Naive thymus-derived CD4-positive, alpha-beta T cell (primary cell): ENCODE data around the gene TYRP1. TPM values are rescaled to one million over a fixed set of nuclear protein-coding genes. Genes with fewer than 3 reads are reported as not detected.

Source experiments
- ATAC-seq: fragments of 150-1000 bp; cut with Tn5 transposase; 2 replicates; pipeline ENCODE4 v1.10.0; 2021; ENCODE audit warnings: mild to moderate bottlenecking, moderate library complexity
- CTCF ChIA-PET: fragments of 350-600 bp; sonication (Branson Sonifier 250); formaldehyde crosslinking; loops from one replicate; lab custom pipeline; 2021; ENCODE audit warnings: antibody characterized with exemption; lab: Charles Lee
- POLR2A ChIA-PET: fragments of 350-600 bp; sonication (Branson Sonifier 250); formaldehyde crosslinking; loops from one replicate; lab custom pipeline; 2021; ENCODE audit warnings: antibody characterized with exemption, inconsistent platforms; lab: Charles Lee
- DNase-seq, 9 donors: peaks; one replicate each; pipeline versions ENCODE4 v3.0.0 to v3.0.0-alpha.2; 2020 to 2022; ENCODE audit warnings: mixed read lengths in 1 of 9
- H3K27ac ChIP-seq: one replicate; pipeline ENCODE4 v1.7.0; 2013; ENCODE audit warnings: mild to moderate bottlenecking, low read depth, low read length, moderate library complexity
- H3K27me3 ChIP-seq, 2 donors: one replicate each; pipeline ENCODE4 v1.7.0; 2013; ENCODE audit warnings: low read length in 2 of 2, mild to moderate bottlenecking in 2 of 2, moderate library complexity in 2 of 2; ENCODE audit not compliant: control insufficient read depth in 2 of 2, insufficient read depth in 2 of 2
- H3K36me3 ChIP-seq, 3 experiments: 1 replicate in 2 of 3; 2 replicates in 1 of 3; pipeline ENCODE4 v1.7.0; 2013; ENCODE audit warnings: low read length in 3 of 3, mild to moderate bottlenecking in 3 of 3, moderate library complexity in 1 of 3; ENCODE audit not compliant: insufficient read depth in 3 of 3, control insufficient read depth in 2 of 3
- H3K4me1 ChIP-seq, 2 donors: one replicate each; pipeline ENCODE4 v1.7.0; 2013; ENCODE audit warnings: low read length in 2 of 2, mild to moderate bottlenecking in 2 of 2, moderate library complexity in 1 of 2; ENCODE audit not compliant: control insufficient read depth in 2 of 2, insufficient read depth in 2 of 2
- H3K4me3 ChIP-seq: 2 replicates; pipeline ENCODE4 v1.7.0; 2013; ENCODE audit warnings: mild to moderate bottlenecking, low read length
- H3K9me3 ChIP-seq, 3 experiments: 1 replicate in 2 of 3; 2 replicates in 1 of 3; pipeline ENCODE4 v1.7.0; 2013; ENCODE audit warnings: low read length in 3 of 3; ENCODE audit not compliant: control insufficient read depth in 2 of 3
- H3K27ac Mint-ChIP-seq, 9 donors: one replicate each; pipeline ENCODE4 v1.8.0; 2020 to 2022; ENCODE audit warnings: mixed read lengths in 9 of 9, mild to moderate bottlenecking in 8 of 9, moderate library complexity in 5 of 9, inconsistent platforms in 2 of 9
- H3K27me3 Mint-ChIP-seq, 5 donors: one replicate each; pipeline ENCODE4 v1.8.0; 2021 to 2022; ENCODE audit warnings: mixed read lengths in 5 of 5, mild to moderate bottlenecking in 1 of 5
- H3K36me3 Mint-ChIP-seq, 5 donors: one replicate each; pipeline ENCODE4 v1.8.0; 2020 to 2022; ENCODE audit warnings: mixed read lengths in 5 of 5, mild to moderate bottlenecking in 3 of 5, inconsistent platforms in 1 of 5
- H3K4me1 Mint-ChIP-seq, 7 donors: one replicate each; pipeline ENCODE4 v1.8.0; 2020 to 2022; ENCODE audit warnings: mixed read lengths in 7 of 7, mild to moderate bottlenecking in 3 of 7, inconsistent platforms in 1 of 7
- H3K4me3 Mint-ChIP-seq, 10 donors: one replicate each; pipeline ENCODE4 v1.8.0; 2020 to 2022; ENCODE audit warnings: mild to moderate bottlenecking in 10 of 10, mixed read lengths in 10 of 10, moderate library complexity in 6 of 10, inconsistent platforms in 2 of 10
- H3K9me3 Mint-ChIP-seq, 11 donors: one replicate each; pipeline ENCODE4 v1.8.0; 2020 to 2022; ENCODE audit warnings: mixed read lengths in 11 of 11, mild to moderate bottlenecking in 4 of 11, inconsistent platforms in 1 of 11, moderate library complexity in 1 of 11
- intact Hi-C, 2 donors: fragments of 100-400 bp; cut with micrococcal nuclease; formaldehyde crosslinking; loops; one replicate each; pipeline ENCODE4 v1.15.1; 2023
- polyA plus RNA-seq, 2 donors: library from polyadenylated mRNA; unstranded; fragments of 300-500 nt; fragmentation: Illumina TruSeq; gene quantifications; one replicate each; pipeline ENCODE4 v1.2.3, GENCODE V29; 2021
- total RNA-seq, 6 experiments: library from RNA in 5 of 6; stranded (reverse) in 5 of 6; gene quantifications; 1 replicate in 5 of 6; 2 replicates in 1 of 6; pipeline ENCODE4 v1.2.3 and lab custom pipeline; 2021 to 2026

TYRP1 gene
- total and polyA plus RNA-seq, 7 experiments from 2014 or later, result not detected

GRCh38 chr9:12739014-12739652 is 45.9 kb downstream of the TYRP1 start:
- ChIA-PET POLR2A (no interaction called here), CTCF (no interaction called here)
- H3K27ac Mint-ChIP-seq, result no peak overlapping the region

GRCh38 chr9:12740845-12741244 is 47.7 kb downstream of the TYRP1 start:
- no peaks in the 10 kb centered on the region for H3K27me3 Mint-ChIP-seq
- Histone ChIP-seq H3K27me3 (no peaks in the 10 kb centered on the region), H3K36me3 (no peaks in the 10 kb centered on the region), H3K27ac (no peak overlapping the region), H3K9me3 (no peaks in the 10 kb centered on the region), H3K4me1 (no peaks in the 10 kb centered on the region), H3K4me3 (no peak overlapping the region)
- ATAC-seq (no peak), DNase-seq (no peak)
- POLR2A ChIA-PET, result no interaction called here
- H3K9me3 Mint-ChIP-seq, result peaks cover 3 to 25% (median 10%) of the 10 kb centered on the region in 11 donors
- CTCF ChIA-PET, result no interaction called here
- no peaks in the 10 kb centered on the region for H3K4me1 Mint-ChIP-seq
- no peak overlapping the region for H3K4me3 Mint-ChIP-seq
- intact Hi-C loops, result no loop called here
- H3K36me3 Mint-ChIP-seq, result no peaks in the 10 kb centered on the region
- no peak overlapping the region for H3K27ac Mint-ChIP-seq

More at GRCh38 chr9:12739014-12739652, 45.9 kb downstream of the TYRP1 start:
- Mint-ChIP-seq H3K36me3 (no peaks in the 10 kb centered on the region), H3K27me3 (no peaks in the 10 kb centered on the region), H3K9me3 (peaks cover 3 to 30% (median 14%) of the 10 kb centered on the region in 11 donors), H3K4me1 (no peaks in the 10 kb centered on the region), H3K4me3 (no peak overlapping the region)
- Histone ChIP-seq H3K27me3 (no peaks in the 10 kb centered on the region), H3K4me1 (no peaks in the 10 kb centered on the region), H3K36me3 (no peaks in the 10 kb centered on the region), H3K9me3 (no peaks in the 10 kb centered on the region), H3K4me3 (no peak overlapping the region), H3K27ac (no peak overlapping the region)
- no peak for DNase-seq
- no peak for ATAC-seq
- intact Hi-C loops, result no loop called here

DNA sequence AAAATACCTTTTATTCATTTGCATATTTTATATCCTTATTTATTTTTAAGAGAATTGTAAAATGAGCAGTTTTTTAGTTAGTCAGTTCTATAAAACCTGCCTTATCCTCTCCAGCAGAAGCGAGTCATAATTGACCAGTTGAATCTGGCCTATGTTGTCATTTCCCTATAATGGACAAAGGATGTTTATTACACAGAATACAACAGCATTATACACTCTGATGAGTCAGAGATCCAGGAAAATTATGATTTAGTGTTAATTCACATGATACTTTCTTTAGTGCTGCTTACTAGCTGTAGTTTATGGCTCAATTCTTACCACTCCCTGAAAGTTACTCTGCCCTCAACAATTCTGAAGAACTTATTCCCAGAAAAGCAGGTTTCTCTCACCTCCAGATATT is 54.8 kb downstream of the TYRP1 start:
- Mint-ChIP-seq H3K4me1 (no peaks in the 10 kb centered on the region), H3K36me3 (no peaks in the 10 kb centered on the region), H3K4me3 (no peak overlapping the region), H3K9me3 (peaks cover 5 to 37% (median 13%) of the 10 kb centered on the region in 11 donors), H3K27me3 (no peaks in the 10 kb centered on the region), H3K27ac (no peak overlapping the region)
- POLR2A ChIA-PET, result no interaction called here
- H3K4me3 ChIP-seq, result no peak overlapping the region
- CTCF ChIA-PET, result no interaction called here
- H3K4me1 ChIP-seq, result no peaks in the 10 kb centered on the region
- H3K27me3 ChIP-seq, result no peaks in the 10 kb centered on the region
- intact Hi-C loops, result no loop called here
- no peaks in the 10 kb centered on the region for H3K9me3 ChIP-seq
- ATAC-seq (no peak), DNase-seq (no peak)
- no peaks in the 10 kb centered on the region for H3K36me3 ChIP-seq
- H3K27ac ChIP-seq, result no peak overlapping the region

- H3K27me3 ChIP-seq, result no peaks in the 10 kb centered on the region
- H3K36me3 Mint-ChIP-seq, result no peaks in the 10 kb centered on the region
- H3K4me3 Mint-ChIP-seq, result no peak overlapping the region
- H3K4me1 ChIP-seq, result no peaks in the 10 kb centered on the region
- intact Hi-C loops, result no loop called here
- no peaks in the 10 kb centered on the region for H3K9me3 ChIP-seq
- ChIA-PET CTCF (no interaction called here), POLR2A (no interaction called here)
- no peak overlapping the region for H3K27ac Mint-ChIP-seq
- H3K4me1 Mint-ChIP-seq, result no peaks in the 10 kb centered on the region
- no peak for DNase-seq
- no peak for ATAC-seq
- H3K4me3 ChIP-seq, result no peak overlapping the region
- peaks cover 5 to 31% (median 11%) of the 10 kb centered on the region in 11 donors for H3K9me3 Mint-ChIP-seq
- no peaks in the 10 kb centered on the region for H3K36me3 ChIP-seq
- H3K27ac ChIP-seq, result no peak overlapping the region
- H3K27me3 Mint-ChIP-seq, result no peaks in the 10 kb centered on the region
Observed at GRCh38 chr9:12748954-12749353, 55.8 kb downstream of the TYRP1 start.

GRCh38 chr9:12753931-12754330 is 60.7 kb downstream of the TYRP1 start:
- no peak for DNase-seq
- no peak overlapping the region for H3K27ac Mint-ChIP-seq

DNA sequence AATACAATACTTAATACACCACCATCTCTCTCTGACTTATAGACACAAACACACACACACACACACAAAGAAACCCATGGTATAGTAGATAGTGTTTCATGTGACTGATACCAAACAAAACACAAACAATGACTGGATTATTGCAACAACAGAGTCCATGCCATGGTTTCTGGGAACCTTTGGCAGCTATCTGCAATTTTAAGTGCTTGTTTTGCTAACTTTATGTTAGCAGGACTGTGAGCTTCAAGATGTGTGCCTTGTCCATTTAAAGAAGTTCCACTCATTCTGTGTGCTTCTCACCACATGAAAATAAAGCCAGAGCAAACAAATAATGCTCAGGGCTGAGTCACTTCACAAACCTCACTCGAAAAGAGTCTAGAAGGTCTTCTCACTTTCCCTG is 66.6 kb downstream of the TYRP1 start:
- Histone ChIP-seq H3K9me3 (no peaks in the 10 kb centered on the region), H3K27ac (no peak overlapping the region), H3K27me3 (no peaks in the 10 kb centered on the region), H3K4me3 (no peak overlapping the region), H3K4me1 (no peaks in the 10 kb centered on the region), H3K36me3 (no peaks in the 10 kb centered on the region)
- CTCF ChIA-PET, result no interaction called here
- Mint-ChIP-seq H3K27me3 (no peaks in the 10 kb centered on the region), H3K4me1 (no peaks in the 10 kb centered on the region), H3K36me3 (no peaks in the 10 kb centered on the region), H3K4me3 (no peak overlapping the region), H3K27ac (no peak overlapping the region), H3K9me3 (peaks cover 0 to 21% (median 5%) of the 10 kb centered on the region in 11 donors)
- DNase-seq (no peak), ATAC-seq (no peak)
- intact Hi-C loops, result no loop called here
- POLR2A ChIA-PET, result no interaction called here

More at GRCh38 chr9:12753931-12754330, 60.7 kb downstream of the TYRP1 start:
- Mint-ChIP-seq H3K4me1 (no peaks in the 10 kb centered on the region), H3K4me3 (no peak overlapping the region), H3K36me3 (no peaks in the 10 kb centered on the region), H3K9me3 (peaks cover 0 to 15% (median 1%) of the 10 kb centered on the region in 11 donors), H3K27me3 (no peaks in the 10 kb centered on the region)
- Histone ChIP-seq H3K27me3 (no peaks in the 10 kb centered on the region), H3K36me3 (no peaks in the 10 kb centered on the region), H3K9me3 (no peaks in the 10 kb centered on the region), H3K4me1 (no peaks in the 10 kb centered on the region), H3K4me3 (no peak overlapping the region), H3K27ac (no peak overlapping the region)
- ChIA-PET POLR2A (no interaction called here), CTCF (no interaction called here)
- ATAC-seq, result no peak
- intact Hi-C loops, result no loop called here
